CD4-positive, alpha-beta T cell treated with Interleukin-6 for 4 hours (primary cell): Measurements from ENCODE around the gene GJB2.

ENCODE experiments used
- DNase-seq: peaks from one replicate; pipeline ENCODE4 v3.0.0-alpha.2; 2020; ENCODE audit warnings: mixed read lengths

Gene GJB2

GRCh38 chr13:20141238-20142022, 51.3 kb downstream of the GJB2 start:
- DNase-seq = no peak

DNA sequence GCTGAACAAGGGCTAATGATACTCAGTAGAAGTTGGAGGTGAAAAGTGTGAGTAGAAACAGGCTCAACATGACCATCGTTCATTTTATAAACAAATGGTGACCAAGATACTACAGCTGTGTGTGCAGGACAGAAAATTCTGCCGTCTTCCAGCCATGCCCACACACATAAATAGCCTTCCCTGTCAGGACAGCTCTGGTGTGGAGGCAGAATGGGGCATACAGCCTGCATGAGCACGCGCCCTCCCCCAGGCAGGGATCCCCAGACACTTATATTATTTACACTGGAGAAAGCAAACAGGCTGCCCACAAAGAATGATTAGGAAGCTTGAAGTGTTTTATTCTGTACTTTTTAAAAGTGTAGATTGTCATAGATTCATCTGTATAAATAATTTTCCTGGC, 52.3 kb downstream of the GJB2 start:
- DNase-seq = no peak

DNA sequence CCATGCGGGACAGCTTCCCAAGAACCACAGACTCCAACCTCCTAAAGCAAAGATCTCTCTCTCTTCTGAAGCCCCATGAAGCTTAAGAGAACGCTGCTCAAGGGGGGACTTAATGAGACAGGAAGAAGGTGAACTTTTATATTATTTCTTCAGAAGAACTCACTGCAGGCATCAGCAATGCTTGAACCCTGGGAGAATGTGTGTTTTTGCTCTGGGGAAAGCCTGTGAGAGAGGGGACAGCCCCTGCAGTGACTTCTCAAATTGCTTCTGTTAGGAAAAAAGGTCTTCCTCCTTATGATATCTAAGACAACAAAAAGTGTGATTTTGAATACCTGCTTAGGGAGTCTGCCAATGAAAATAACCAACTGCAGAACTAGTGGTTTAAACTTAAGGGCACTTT, 54.9 kb downstream of the GJB2 start:
- no peak for DNase-seq
